ENCODE data around the gene HELLS.

The HELLS gene

DNA sequence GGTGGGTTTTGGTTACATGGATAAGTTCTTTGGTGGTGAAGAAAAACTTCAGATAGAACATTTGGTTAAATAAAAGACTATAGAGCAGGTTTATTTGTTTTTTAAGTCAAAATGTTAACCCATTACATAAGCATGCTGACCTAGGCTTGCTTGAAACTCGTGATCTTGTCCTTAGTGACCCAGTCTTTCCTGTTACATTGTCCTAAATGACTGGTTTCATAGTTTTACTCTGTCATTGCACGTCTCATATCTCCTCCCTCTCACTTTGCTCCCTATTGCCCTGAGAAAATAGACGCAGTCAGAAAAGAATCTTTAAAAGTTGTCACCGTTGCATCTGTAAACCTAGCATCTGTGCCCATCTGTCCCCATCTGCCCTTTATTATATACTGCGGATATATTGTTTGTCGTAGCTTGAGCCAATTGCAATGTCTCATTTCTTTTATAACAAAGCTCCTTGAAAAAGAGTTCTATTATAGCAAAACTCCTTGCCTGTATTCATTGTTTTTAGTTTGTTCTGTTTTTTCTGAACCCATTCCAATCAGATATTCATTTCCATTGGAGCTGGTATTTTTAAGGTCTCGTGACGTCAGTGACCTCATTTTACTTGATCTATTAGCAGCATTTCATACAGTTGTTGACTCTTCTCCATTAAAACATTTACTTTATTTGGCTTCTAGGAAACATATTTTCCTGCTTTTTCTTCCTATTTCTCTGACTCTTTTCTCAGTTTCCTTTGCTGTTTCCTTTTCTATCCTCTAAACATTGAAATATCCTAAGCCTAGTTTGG, 57.3 kb downstream of the HELLS start:
- H3K36me3 ChIP-seq (ENCODE audit: control insufficient read depth in 5 of 5, insufficient read depth in 5 of 5, low read length in 5 of 5), result no peaks in the 10 kb centered on the region
- H3K27ac ChIP-seq (ENCODE audit: low read depth, low read length), result no peak overlapping the region
- H3K9ac ChIP-seq (ENCODE audit: low read length in 5 of 5), result no peak overlapping the region
- H3K27me3 ChIP-seq (ENCODE audit: control insufficient read depth in 5 of 5, insufficient read depth in 4 of 5, low read length in 5 of 5), result no peaks in the 10 kb centered on the region
- H3K4me3 ChIP-seq (ENCODE audit: low read depth in 1 of 5, low read length in 5 of 5), result no peak overlapping the region
- H3K4me1 ChIP-seq (ENCODE audit: control insufficient read depth in 5 of 5, insufficient read depth in 5 of 5, low read length in 5 of 5), result no peaks in the 10 kb centered on the region
- no peaks in the 10 kb centered on the region for H3K9me3 ChIP-seq (ENCODE audit: control insufficient read depth in 5 of 5, low read length in 5 of 5)

DNA sequence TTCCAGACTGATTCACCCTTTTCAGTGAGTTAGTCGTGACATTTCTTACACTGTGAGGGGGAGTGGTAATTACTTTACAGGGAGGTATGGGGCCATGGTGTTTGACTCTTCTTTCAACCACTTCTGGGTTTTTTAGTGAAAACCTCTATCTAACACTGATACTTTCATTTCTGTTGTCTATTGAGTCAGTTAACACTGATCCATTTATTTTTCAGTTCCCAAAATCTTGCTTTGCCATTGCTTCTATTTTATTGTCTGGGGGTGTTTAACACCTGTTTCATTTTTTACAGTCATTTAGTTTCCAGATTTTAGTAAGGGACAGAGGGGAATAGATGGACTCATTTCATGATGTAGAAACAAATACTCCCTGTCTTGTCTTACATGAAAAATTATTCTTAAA, 61.5 kb downstream of the HELLS start:
- Histone ChIP-seq H3K4me3 (ENCODE audit: low read depth in 1 of 5, low read length in 5 of 5) (no peak overlapping the region), H3K27ac (ENCODE audit: low read depth, low read length) (no peak overlapping the region), H3K4me1 (ENCODE audit: control insufficient read depth in 5 of 5, insufficient read depth in 5 of 5, low read length in 5 of 5) (no peaks in the 10 kb centered on the region), H3K36me3 (ENCODE audit: control insufficient read depth in 5 of 5, insufficient read depth in 5 of 5, low read length in 5 of 5) (no peaks in the 10 kb centered on the region), H3K9me3 (ENCODE audit: control insufficient read depth in 5 of 5, low read length in 5 of 5) (no peaks in the 10 kb centered on the region), H3K9ac (ENCODE audit: low read length in 5 of 5) (no peak overlapping the region), H3K27me3 (ENCODE audit: control insufficient read depth in 5 of 5, insufficient read depth in 4 of 5, low read length in 5 of 5) (no peaks in the 10 kb centered on the region)

DNA sequence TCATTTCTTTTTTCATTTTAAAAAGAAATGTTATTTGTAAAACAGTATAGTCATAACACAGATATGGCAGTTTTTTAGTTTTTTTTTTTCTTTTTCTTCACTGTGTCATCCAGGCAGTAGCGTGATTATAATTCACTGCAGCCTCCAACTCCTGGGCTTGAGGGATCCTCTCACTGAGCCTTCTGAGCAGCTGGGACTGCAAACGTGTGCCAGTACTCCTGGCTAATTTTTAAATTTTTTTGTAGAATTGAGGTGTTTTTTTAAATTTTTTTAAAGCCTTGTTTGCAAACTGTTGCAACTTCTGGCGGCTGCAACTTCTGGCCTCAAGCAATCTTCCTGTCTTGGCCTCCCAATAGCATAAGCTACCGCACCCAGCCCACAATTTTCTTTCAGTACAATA, 63.0 kb downstream of the HELLS start:
- no peaks in the 10 kb centered on the region for H3K4me1 ChIP-seq (ENCODE audit: control insufficient read depth in 5 of 5, insufficient read depth in 5 of 5, low read length in 5 of 5)

DNA sequence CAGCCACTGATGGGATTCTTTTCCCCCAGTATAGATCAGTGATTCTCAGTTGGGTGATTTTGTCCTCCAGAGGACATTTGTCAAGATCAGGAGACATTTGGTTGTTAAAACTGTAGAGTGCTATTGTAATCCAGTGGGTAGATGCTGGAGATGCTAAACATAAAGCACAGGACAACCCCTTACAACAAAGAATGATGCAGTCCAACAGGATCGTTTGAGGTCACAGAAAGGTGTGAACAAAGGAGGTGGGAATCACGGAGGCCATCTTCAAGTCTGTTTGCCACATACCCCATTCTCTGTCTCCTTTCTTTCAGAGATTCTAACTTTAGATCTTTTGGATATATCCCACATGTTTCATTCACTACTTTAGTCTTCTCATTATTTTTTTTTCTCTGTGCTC, 69.0 kb downstream of the HELLS start:
- no peaks in the 10 kb centered on the region for H3K27me3 ChIP-seq (ENCODE audit: control insufficient read depth in 5 of 5, insufficient read depth in 4 of 5, low read length in 5 of 5)

More for the DNA sequence above, 63.0 kb downstream of the HELLS start:
- Histone ChIP-seq H3K27ac (ENCODE audit: low read depth, low read length) (no peak overlapping the region), H3K9me3 (ENCODE audit: control insufficient read depth in 5 of 5, low read length in 5 of 5) (no peaks in the 10 kb centered on the region), H3K4me3 (ENCODE audit: low read depth in 1 of 5, low read length in 5 of 5) (no peak overlapping the region), H3K27me3 (ENCODE audit: control insufficient read depth in 5 of 5, insufficient read depth in 4 of 5, low read length in 5 of 5) (no peaks in the 10 kb centered on the region), H3K9ac (ENCODE audit: low read length in 5 of 5) (no peak overlapping the region), H3K36me3 (ENCODE audit: control insufficient read depth in 5 of 5, insufficient read depth in 5 of 5, low read length in 5 of 5) (no peaks in the 10 kb centered on the region)

DNA sequence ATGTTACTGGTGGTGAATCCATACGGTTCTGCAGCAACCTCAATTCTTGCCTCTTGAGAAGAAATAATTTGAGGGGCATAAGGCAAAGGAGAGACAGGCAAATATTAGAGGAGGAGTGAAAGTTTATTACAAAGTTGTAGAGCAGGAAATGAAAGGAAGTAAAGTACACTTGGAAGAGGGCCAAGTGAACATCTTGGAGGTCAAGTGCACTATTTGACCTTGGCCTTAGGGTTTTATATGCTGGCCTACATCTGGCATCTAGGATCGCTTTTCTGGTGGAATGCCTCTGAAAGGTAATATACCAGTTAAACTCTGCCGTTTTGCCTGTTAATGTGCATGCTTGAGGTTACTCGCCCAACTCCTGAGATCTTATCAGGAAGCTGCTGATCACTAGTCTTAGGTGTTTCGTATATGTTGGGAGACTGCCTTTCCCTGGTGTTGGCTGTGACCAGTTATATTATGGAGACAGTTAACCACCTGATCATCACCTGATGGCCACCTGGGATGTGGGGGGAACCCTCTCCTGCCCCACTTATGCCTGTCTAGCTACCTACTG, 71.9 kb downstream of the HELLS start:
- Histone ChIP-seq H3K36me3 (ENCODE audit: control insufficient read depth in 5 of 5, insufficient read depth in 5 of 5, low read length in 5 of 5) (no peaks in the 10 kb centered on the region), H3K27ac (ENCODE audit: low read depth, low read length) (no peak overlapping the region), H3K4me3 (ENCODE audit: low read depth in 1 of 5, low read length in 5 of 5) (no peak overlapping the region), H3K9ac (ENCODE audit: low read length in 5 of 5) (no peak overlapping the region), H3K27me3 (ENCODE audit: control insufficient read depth in 5 of 5, insufficient read depth in 4 of 5, low read length in 5 of 5) (no peaks in the 10 kb centered on the region), H3K4me1 (ENCODE audit: control insufficient read depth in 5 of 5, insufficient read depth in 5 of 5, low read length in 5 of 5) (no peaks in the 10 kb centered on the region), H3K9me3 (ENCODE audit: control insufficient read depth in 5 of 5, low read length in 5 of 5) (no peaks in the 10 kb centered on the region)

More for the DNA sequence above, 69.0 kb downstream of the HELLS start:
- Histone ChIP-seq H3K27ac (ENCODE audit: low read depth, low read length) (no peak overlapping the region), H3K9ac (ENCODE audit: low read length in 5 of 5) (no peak overlapping the region), H3K36me3 (ENCODE audit: control insufficient read depth in 5 of 5, insufficient read depth in 5 of 5, low read length in 5 of 5) (no peaks in the 10 kb centered on the region), H3K4me3 (ENCODE audit: low read depth in 1 of 5, low read length in 5 of 5) (no peak overlapping the region), H3K4me1 (ENCODE audit: control insufficient read depth in 5 of 5, insufficient read depth in 5 of 5, low read length in 5 of 5) (no peaks in the 10 kb centered on the region), H3K9me3 (ENCODE audit: control insufficient read depth in 5 of 5, low read length in 5 of 5) (no peaks in the 10 kb centered on the region)

DNA sequence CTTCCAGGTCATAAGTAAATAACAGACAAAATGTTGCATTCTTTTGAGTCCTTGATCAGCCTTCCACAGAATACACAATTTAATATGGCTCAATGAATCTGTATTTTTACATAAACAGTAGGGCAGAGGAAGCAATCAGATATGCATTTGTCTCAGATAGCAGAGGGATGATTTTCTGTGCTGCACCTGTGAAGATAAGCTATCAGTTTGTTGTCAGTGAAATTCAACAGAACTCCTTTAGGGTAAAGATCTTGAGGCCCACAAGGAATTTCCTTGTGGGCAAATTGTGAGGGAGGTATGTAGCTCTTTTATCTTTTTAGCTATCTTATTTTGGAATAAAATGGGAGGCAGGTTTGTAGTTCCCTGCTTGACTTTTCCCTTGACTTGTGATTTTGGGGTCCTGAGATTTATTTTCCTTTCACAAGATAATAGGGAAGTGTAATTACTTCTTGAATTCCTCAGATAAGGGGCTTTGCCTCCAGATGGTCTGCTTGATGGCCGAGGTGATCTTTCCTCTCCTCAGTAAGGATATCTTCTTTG, 77.1 kb downstream of the HELLS start:
- H3K9me3 ChIP-seq (ENCODE audit: control insufficient read depth in 5 of 5, low read length in 5 of 5), result no peaks in the 10 kb centered on the region
- H3K27ac ChIP-seq (ENCODE audit: low read depth, low read length), result no peak overlapping the region
- no peaks in the 10 kb centered on the region for H3K36me3 ChIP-seq (ENCODE audit: control insufficient read depth in 5 of 5, insufficient read depth in 5 of 5, low read length in 5 of 5)
- H3K27me3 ChIP-seq (ENCODE audit: control insufficient read depth in 5 of 5, insufficient read depth in 4 of 5, low read length in 5 of 5), result no peaks in the 10 kb centered on the region
- H3K9ac ChIP-seq (ENCODE audit: low read length in 5 of 5), result no peak overlapping the region
- no peaks in the 10 kb centered on the region for H3K4me1 ChIP-seq (ENCODE audit: control insufficient read depth in 5 of 5, insufficient read depth in 5 of 5, low read length in 5 of 5)
- no peak overlapping the region for H3K4me3 ChIP-seq (ENCODE audit: low read depth in 1 of 5, low read length in 5 of 5)

DNA sequence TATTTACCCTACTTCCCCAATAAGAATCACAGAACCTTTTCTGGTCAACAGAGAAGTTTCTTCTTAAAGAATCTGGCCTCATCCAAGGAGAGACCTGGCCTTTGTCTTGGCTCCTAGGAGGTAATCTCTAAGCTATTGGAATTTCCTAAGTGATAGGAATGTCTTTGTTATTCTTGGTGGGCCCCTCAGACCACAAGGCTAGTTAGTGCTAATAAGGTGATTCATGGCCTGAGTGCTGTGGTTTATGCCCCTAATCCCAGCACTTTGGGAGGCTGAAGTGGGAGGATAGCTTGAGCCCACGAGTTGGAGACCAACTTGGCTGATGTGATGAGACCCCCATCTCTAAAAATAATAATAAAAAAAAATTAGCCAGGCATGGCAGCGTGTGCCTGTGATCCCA, 78.0 kb downstream of the HELLS start:
- H3K36me3 ChIP-seq (ENCODE audit: control insufficient read depth in 5 of 5, insufficient read depth in 5 of 5, low read length in 5 of 5), result no peaks in the 10 kb centered on the region
- H3K4me3 ChIP-seq (ENCODE audit: low read depth in 1 of 5, low read length in 5 of 5), result no peak overlapping the region
- H3K9ac ChIP-seq (ENCODE audit: low read length in 5 of 5), result no peak overlapping the region
- no peak overlapping the region for H3K27ac ChIP-seq (ENCODE audit: low read depth, low read length)
- H3K4me1 ChIP-seq (ENCODE audit: control insufficient read depth in 5 of 5, insufficient read depth in 5 of 5, low read length in 5 of 5), result no peaks in the 10 kb centered on the region
- H3K9me3 ChIP-seq (ENCODE audit: control insufficient read depth in 5 of 5, low read length in 5 of 5), result no peaks in the 10 kb centered on the region
- H3K27me3 ChIP-seq (ENCODE audit: control insufficient read depth in 5 of 5, insufficient read depth in 4 of 5, low read length in 5 of 5), result no peaks in the 10 kb centered on the region

DNA sequence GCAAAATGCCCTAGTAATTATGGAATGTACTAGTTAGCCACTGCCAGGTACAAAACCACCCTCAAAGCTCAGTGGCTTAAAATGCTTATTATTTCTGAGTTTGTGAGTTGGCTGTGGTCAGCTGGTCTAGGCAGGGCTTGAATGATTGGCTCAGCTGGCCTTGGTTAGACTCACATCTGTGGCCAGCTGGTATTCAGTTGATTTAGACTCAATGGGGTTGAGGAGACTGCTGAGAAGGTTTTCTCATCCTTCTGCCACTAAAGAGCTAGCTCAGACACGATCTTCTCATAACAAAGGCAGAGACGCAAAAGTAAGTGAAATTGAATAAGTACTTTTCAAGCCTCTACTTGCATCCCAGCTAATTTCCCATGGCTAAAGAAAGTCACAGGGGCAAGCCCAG, 80.9 kb downstream of the HELLS start:
- Histone ChIP-seq H3K27me3 (ENCODE audit: control insufficient read depth in 5 of 5, insufficient read depth in 4 of 5, low read length in 5 of 5) (no peaks in the 10 kb centered on the region), H3K27ac (ENCODE audit: low read depth, low read length) (no peak overlapping the region), H3K9me3 (ENCODE audit: control insufficient read depth in 5 of 5, low read length in 5 of 5) (no peaks in the 10 kb centered on the region), H3K9ac (ENCODE audit: low read length in 5 of 5) (no peak overlapping the region), H3K4me3 (ENCODE audit: low read depth in 1 of 5, low read length in 5 of 5) (no peak overlapping the region), H3K4me1 (ENCODE audit: control insufficient read depth in 5 of 5, insufficient read depth in 5 of 5, low read length in 5 of 5) (no peaks in the 10 kb centered on the region), H3K36me3 (ENCODE audit: control insufficient read depth in 5 of 5, insufficient read depth in 5 of 5, low read length in 5 of 5) (no peaks in the 10 kb centered on the region)

DNA sequence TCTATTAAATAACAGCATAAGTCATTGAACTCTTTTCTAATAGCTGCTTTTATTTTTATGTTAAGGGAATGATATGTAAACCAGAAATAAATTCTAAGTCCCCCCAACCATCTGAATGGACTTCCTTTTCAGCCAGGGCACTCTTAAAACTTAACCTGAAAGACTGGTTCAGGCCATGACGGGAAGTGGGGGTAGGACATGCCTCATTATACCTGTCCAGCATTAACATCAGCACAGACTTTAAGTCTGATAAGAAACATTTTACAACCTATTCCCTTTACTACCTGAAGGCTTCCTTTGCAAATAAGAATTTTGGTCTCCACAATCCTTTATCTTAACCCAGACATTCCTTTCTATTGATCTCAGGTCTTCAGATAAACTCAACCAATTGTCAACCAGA, 81.9 kb downstream of the HELLS start:
- H3K4me3 ChIP-seq (ENCODE audit: low read depth in 1 of 5, low read length in 5 of 5), result no peak overlapping the region
- H3K36me3 ChIP-seq (ENCODE audit: control insufficient read depth in 5 of 5, insufficient read depth in 5 of 5, low read length in 5 of 5), result no peaks in the 10 kb centered on the region
- no peaks in the 10 kb centered on the region for H3K27me3 ChIP-seq (ENCODE audit: control insufficient read depth in 5 of 5, insufficient read depth in 4 of 5, low read length in 5 of 5)
- no peaks in the 10 kb centered on the region for H3K4me1 ChIP-seq (ENCODE audit: control insufficient read depth in 5 of 5, insufficient read depth in 5 of 5, low read length in 5 of 5)
- H3K9me3 ChIP-seq (ENCODE audit: control insufficient read depth in 5 of 5, low read length in 5 of 5), result peaks cover 0 to 3% (median 0%) of the 10 kb centered on the region in 5 donors
- no peak overlapping the region for H3K9ac ChIP-seq (ENCODE audit: low read length in 5 of 5)
- H3K27ac ChIP-seq (ENCODE audit: low read depth, low read length), result no peak overlapping the region

DNA sequence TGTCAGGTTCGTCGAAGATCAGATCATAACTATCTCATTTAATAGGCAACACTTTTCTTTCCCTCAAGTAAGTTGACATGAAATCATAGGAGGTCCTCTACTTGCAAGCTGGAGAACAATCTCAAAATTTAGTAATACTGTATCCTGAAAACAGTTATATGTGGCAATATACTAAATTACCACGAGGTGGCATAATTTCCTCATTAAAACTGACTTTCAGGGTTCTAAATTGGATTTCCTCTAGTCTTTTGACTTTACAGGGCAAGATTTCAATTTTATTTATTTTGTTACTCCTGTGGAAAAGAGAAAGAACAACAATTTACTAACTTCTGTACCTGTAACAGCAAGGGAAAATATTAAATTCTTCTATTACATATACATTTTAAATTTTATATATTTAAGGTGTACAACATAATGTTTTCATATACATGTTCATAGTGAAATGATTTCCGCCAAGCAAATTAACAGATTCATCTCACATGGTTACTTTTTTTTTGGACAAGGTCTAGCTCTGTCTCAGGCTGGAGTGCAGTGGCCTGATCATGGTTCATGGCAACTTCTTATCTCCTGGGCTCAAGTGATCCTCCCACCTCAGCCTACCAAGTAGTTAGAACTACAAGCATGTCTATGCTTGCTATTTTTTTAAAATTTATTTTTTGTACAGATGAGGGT, 84.6 kb downstream of the HELLS start:
- Histone ChIP-seq H3K4me3 (ENCODE audit: low read depth in 1 of 5, low read length in 5 of 5) (no peak overlapping the region), H3K27ac (ENCODE audit: low read depth, low read length) (no peak overlapping the region), H3K36me3 (ENCODE audit: control insufficient read depth in 5 of 5, insufficient read depth in 5 of 5, low read length in 5 of 5) (no peaks in the 10 kb centered on the region), H3K27me3 (ENCODE audit: control insufficient read depth in 5 of 5, insufficient read depth in 4 of 5, low read length in 5 of 5) (no peaks in the 10 kb centered on the region), H3K9me3 (ENCODE audit: control insufficient read depth in 5 of 5, low read length in 5 of 5) (peaks cover 0 to 4% (median 3%) of the 10 kb centered on the region in 5 donors), H3K4me1 (ENCODE audit: control insufficient read depth in 5 of 5, insufficient read depth in 5 of 5, low read length in 5 of 5) (no peaks in the 10 kb centered on the region), H3K9ac (ENCODE audit: low read length in 5 of 5) (no peak overlapping the region)

Data from subcutaneous abdominal adipose tissue (tissue), 5 donors.